IPS-NIHi7 (cell line): ENCODE results near the gene NLGN3.
A peak's percentile ranks its signal among the peaks of the same experiment; 100 is the strongest.

Source experiments
- DNase-seq: peaks from one replicate; pipeline ENCODE4 v3.0.0; 2012; ENCODE audit warnings: mixed read lengths; ENCODE audit errors: extremely low spot score

NLGN3 gene

GRCh38 chrX:71118032-71118984 is 26.3 kb upstream of the NLGN3 start, which contains the start of gene MED12:
Gene MED12 (plus strand): TSS chrX:71118596. CDS start chrX:71118755, 159 bp downstream.
- peak; percentile 84 for DNase-seq

GRCh38 chrX:71118985-71119535 is 25.6 kb upstream of the NLGN3 start:
- no peak for DNase-seq

DNA sequence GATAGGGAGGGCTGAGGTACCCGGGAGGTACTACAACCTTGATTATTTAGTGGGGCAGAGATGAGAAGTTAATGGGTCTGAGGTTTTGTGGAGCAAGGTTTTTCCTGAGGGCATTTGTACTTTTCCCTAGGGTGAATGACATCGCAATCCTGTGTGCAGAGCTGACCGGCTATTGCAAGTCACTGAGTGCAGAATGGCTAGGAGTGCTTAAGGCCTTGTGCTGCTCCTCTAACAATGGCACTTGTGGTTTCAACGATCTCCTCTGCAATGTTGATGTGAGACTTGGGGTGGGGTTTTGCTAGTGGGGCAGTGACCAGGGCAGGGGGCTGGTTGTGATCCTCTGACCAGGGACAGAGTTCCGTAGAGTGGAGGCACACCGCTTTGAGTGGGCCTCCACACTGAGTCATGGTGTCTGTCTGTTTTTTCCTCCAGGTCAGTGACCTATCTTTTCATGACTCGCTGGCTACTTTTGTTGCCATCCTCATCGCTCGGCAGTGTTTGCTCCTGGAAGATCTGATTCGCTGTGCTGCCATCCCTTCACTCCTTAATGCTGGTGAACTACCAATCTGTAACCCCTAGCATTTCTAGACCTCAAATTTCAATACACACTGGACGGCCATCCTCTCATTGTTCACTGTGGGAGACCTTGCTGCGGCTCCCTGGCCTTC is 16.3 kb upstream of the NLGN3 start:
- no peak for DNase-seq

GRCh38 chrX:71128915-71129765 is 15.5 kb upstream of the NLGN3 start:
- peak; percentile 75 for DNase-seq

DNA sequence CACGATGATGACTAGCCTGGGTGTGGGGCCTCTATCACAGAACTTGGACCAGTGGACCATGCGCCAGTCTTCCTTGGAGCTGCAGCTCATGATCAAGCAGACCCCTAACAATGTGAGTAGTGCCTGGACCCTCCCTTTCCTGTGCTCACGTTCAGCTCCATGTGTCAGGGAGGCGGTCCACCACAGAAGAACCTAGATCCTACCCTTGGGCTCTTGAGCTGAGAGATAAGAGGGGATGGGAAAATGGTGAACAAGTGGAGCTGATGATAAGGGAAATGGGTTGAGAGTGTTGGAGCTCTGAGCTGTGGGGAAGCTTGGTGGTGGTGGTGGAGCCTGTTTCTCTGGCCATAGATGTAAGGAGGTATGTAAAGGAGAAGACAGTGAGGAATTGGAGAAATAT is 13.1 kb upstream of the NLGN3 start:
- DNase-seq, result no peak

DNA sequence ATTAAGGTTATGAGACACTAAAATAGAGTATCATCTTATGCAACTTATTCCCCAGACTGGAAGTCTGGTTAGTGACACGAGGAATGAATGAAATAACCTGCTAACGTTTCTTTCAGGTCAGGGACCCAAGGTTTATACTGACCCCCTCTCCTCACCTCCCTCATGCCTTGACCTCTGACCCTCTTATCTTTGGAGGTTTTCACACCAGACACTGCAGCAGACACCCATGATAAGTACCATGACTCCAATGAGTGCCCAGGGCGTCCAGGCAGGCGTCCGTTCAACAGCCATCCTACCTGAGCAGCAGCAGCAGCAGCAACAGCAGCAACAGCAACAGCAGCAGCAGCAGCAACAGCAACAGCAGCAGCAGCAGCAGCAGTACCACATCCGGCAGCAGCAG is 4.2 kb upstream of the NLGN3 start:
- DNase-seq, result no peak

DNA sequence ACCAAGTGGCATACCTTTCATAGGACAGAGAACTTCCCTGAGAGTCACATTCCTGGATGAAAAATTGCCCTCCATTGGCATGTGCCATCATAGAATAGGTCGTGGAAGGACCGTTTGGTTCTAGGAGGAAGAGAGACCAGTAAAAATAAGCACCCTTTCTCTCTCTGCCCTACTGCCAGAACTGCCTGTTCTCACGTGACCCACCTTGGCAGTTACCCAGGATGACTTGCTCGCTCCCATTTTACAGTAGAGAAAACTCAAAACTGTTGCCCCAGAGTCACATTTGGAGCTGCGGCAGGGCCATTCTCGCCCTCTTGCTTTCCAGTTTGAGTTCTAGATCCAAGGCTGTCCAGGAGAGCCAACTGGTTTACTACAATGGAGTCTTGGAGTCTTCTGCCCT is 1.1 kb upstream of the NLGN3 start:
- DNase-seq, result no peak

GRCh38 chrX:71147496-71148277 is 3.0 kb downstream of the NLGN3 start:
- DNase-seq, result no peak

GRCh38 chrX:71148278-71148663 is 3.6 kb downstream of the NLGN3 start:
- DNase-seq, result no peak

DNA sequence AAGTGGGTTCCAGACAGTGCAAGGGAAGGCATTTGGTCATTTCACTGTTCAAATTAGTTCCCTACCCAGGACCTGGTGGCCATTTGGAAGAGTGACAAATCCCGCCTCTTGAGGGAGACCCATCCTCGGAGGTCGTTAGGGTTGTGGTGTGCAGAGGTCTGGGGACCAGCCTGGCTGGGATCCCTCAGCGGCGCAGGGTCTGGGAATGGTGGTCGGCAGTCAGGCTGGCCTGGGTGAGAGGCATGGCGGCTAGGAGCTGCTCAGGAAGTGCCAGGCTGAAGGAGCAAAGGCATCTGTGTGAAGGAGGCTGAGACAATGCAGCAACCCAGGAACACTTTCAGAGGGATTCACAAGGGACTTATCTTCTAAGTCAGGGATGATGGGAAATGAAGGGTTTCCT is 6.7 kb downstream of the NLGN3 start:
- DNase-seq, result no peak

DNA sequence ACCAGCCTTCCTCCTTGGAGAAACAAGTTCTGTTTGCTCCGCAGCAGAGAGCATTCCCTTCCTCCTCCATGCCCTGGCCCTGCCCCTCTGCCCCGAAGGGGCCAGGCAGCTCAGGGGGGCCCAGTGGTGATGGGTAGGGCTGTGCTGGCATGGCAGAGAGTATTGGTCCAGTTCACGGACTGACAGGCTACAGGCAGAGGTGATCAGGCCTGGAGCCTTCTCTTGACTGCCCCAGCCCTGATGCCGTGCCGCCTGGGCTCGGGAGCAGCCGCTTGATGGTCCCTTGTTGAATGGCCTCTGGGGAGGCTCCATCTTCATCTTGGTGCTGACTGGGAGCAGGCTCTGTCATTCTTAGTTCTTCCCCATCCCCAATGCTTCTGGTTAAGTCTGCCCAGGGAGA is 9.6 kb downstream of the NLGN3 start:
- DNase-seq, result no peak

- DNase-seq, result no peak
These were observed 10.0 kb downstream of the NLGN3 start for GRCh38 chrX:71154641-71155040.

- no peak for DNase-seq
These were observed 14.0 kb downstream of the NLGN3 start for GRCh38 chrX:71158603-71159002.

DNA sequence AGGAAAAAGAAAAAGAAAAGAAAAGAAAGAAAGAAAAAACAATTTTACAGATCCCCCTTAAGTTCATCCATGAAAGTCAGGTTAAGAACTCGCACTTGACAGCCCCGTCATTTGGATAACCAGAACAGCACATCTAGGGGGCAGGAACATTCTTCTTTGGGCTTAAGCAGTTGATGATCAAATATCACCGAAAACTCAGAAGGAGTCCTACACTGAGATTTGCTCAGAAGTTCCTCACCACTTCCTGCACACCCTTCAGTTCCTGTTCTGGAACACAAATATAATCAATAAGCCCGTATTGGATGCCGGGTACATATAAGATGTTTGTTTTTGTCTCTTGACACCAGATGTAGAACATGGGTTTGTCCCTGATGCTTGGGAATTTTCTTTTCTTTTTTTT is 14.7 kb downstream of the NLGN3 start:
- no peak for DNase-seq

DNA sequence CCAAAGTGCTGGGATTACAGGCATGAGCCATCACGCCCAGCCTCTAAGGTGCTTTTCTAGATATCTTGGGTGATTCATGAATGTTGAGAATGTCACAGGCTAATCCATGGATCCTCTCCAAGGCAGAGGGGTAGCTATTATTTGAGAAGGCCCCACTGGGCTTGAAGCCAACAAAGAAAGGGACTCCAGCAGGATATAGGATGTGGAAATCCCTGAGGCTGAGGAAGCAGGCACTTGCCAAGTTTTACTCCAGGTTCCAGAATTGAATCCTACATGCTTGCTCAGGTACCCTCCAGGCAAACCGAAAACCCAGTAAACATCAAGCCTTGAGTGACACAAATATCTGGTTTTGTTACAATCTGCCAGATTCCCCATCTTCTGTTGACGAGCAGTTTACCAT is 15.8 kb downstream of the NLGN3 start:
- no peak for DNase-seq

- peak; percentile 34 for DNase-seq
These were observed 18.3 kb downstream of the NLGN3 start for GRCh38 chrX:71162981-71163380.

GRCh38 chrX:71164071-71164470 is 19.4 kb downstream of the NLGN3 start:
- no peak for DNase-seq

DNA sequence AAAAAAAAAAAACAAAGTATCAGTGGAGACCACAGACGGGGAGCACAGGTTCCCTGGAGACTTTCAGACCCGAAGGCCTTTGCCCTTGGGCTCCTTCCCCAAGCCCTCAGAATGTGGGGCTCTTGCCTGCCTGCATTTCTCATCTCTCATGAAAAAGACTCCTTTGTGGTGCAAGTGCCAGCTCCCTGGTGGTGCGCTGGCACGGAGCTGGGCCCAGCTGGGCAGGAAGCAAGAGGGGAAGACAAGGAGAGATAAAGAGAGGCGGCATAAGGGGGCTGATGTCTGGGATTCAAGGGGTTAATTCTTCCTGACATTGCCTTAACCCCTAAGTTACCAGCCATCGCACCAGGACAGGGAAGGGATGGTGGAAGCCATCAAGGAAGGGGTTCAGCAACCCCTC is 21.8 kb downstream of the NLGN3 start:
- DNase-seq, result no peak

DNA sequence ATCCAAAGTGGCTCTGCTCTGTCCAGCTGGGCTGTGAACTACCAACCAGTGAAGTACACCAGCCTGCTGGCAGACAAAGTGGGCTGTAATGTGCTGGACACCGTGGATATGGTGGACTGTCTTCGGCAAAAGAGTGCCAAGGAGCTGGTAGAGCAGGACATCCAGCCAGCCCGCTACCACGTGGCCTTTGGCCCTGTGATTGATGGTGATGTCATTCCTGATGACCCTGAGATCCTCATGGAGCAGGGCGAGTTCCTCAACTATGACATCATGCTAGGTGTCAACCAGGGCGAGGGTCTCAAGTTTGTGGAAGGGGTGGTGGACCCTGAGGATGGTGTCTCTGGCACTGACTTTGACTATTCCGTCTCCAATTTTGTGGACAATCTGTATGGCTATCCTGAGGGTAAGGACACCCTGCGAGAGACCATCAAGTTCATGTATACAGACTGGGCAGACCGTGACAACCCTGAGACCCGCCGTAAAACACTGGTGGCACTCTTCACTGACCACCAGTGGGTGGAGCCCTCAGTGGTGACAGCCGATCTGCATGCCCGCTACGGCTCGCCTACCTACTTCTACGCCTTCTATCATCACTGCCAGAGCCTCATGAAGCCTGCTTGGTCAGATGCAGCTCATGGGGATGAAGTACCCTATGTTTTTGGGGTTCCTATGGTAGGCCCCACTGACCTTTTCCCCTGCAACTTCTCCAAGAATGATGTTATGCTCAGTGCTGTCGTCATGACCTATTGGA is 22.6 kb downstream of the NLGN3 start:
- no peak for DNase-seq

DNA sequence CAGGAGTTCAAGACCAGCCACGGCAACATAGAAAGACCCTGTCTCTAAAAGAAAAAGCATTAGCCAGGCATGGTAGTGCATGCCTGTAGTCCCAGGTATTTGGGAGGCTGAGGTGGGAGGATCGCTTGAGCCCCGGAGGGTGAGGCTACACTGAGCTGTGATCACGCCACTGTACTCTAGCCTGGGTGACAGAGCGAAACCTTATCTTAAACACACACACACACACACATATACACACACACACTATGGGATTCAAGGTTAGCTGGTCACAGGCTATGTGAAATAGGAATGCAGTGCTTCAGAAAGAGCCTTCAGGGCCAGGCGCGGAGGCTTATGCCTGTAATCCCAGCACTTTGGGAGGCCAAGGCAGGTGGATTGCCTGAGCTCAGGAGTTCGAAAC is 23.5 kb downstream of the NLGN3 start:
- DNase-seq, result no peak
